NCI-H2081 (cell line): ENCODE measurements around the gene CDH9.

Experiments
- DNase-seq, 2 experiments: peaks; one replicate each; lab custom pipeline; 2025; lab: John Stamatoyannopoulos, UW

Gene CDH9, protein sequence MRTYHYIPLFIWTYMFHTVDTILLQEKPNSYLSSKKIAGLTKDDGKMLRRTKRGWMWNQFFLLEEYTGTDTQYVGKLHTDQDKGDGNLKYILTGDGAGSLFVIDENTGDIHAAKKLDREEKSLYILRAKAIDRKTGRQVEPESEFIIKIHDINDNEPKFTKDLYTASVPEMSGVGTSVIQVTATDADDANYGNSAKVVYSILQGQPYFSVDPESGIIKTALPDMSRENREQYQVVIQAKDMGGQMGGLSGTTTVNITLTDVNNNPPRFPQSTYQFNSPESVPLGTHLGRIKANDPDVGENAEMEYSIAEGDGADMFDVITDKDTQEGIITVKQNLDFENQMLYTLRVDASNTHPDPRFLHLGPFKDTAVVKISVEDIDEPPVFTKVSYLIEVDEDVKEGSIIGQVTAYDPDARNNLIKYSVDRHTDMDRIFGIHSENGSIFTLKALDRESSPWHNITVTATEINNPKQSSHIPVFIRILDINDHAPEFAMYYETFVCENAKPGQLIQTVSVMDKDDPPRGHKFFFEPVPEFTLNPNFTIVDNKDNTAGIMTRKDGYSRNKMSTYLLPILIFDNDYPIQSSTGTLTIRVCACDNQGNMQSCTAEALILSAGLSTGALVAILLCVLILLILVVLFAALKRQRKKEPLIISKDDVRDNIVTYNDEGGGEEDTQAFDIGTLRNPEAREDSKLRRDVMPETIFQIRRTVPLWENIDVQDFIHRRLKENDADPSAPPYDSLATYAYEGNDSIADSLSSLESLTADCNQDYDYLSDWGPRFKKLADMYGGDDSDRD

DNA sequence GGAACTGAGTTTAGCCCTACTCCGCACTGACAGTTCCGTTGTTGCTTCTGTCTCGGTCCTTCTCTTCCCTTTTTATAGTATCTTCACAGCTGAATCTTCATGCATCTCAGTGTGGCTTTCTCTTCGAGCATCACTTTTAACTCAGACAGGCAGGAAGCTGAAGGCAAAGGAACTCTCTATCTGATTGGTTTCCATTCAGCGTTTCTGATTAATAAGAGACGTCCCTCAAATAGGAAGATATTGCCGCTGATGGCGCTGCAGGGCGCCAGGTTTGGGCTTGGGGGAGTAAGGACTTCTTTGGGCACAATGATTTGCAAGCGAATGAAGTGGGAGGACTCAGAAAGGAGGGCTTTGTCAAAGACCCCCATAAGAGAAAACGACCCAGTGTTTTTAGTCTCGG lies at the start of gene CDH9:
Gene CDH9, minus strand, starts transcription at position 111 of the 400 bp plus-strand sequence. CDS start 50,253 bp downstream, outside the sequence.
- DNase-seq: no peak

- no peak for DNase-seq
These were observed 49.4 kb upstream of the CDH9 start for GRCh38 chr5:27087747-27088146.

GRCh38 chr5:27083449-27084415 lies 45.3 kb upstream of the CDH9 start:
- DNase-seq: no peak

GRCh38 chr5:27080147-27080546 lies 41.8 kb upstream of the CDH9 start:
- no peak for DNase-seq

- no peak for DNase-seq
These were observed 24.1 kb upstream of the CDH9 start for GRCh38 chr5:27062451-27062850.

DNA sequence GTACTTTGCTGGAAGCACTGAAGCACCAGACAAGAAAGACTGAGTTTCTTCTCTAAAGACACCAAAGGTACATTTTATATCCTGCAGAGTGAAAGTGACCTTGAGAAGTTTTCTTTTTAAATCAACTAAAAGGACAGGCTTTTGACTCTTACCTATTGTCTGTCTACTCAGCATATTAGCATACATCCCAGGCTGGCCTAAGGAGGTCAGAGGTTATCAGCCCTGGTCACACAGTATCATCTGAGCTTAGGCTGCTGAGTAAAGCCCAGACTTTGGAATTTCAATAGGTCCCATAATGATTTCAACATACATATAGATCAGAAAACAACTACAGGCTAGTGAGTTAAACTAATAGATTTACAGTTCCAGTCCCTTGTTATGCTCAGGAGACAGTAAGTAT lies 10.1 kb upstream of the CDH9 start:
- no peak for DNase-seq

GRCh38 chr5:27041372-27041771 lies 3.0 kb upstream of the CDH9 start:
- DNase-seq: no peak

DNA sequence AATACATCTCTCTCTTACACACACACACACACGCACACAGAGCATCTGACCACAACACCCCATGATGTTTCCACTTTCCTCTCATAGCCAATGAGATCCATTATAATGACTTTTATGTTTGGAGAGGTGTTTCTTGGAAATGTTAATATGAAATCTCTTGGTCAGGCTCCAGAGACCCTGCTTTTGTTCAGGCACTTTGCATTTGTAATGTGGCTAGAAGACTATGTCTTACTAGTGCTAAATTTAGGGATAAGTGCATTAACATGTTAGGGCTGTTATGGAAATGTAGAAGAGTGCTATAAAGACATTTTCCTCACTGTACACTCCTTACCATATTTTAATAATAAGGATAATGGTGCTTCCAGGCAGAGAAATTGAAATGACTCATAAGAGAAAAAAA lies 3.8 kb downstream of the CDH9 start:
- no peak for DNase-seq

DNA sequence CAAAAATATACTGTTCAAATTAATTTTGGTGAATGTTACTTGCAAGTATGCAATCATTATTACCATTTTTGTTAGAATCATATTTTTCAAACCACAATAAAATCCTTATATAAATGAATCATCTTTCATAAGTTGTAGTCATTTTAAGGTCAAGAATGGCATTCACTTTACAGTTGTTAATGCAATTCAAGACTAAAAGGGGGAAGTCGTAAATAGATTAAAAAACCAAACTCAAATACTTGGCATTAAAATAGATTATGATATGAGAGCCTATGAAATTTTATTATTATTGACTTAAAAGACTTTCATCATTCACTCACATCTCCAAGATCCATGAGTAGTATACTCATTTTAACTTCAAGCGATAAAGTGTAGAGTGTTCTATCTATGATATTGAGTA lies 11.6 kb downstream of the CDH9 start:
- DNase-seq: no peak

DNA sequence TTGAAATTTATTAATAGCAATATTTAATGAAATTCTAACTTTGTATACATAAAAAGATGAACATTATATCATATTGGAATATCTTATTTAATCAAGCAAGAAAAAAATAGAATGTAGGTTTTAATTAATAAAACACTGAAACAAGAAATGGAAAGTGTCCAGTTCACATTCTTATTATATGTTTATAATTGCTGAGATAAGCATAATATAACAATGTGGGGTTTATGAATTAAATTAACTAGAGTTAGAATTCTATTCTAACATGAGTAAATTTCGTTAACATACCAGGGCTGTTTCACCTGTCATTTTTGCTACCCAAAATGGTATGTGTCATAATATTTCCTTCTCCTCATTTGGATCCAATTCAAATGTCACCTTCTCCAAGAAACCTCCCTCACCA lies 12.3 kb downstream of the CDH9 start:
- DNase-seq: no peak

GRCh38 chr5:27021471-27021870 lies 16.9 kb downstream of the CDH9 start:
- DNase-seq: no peak

DNA sequence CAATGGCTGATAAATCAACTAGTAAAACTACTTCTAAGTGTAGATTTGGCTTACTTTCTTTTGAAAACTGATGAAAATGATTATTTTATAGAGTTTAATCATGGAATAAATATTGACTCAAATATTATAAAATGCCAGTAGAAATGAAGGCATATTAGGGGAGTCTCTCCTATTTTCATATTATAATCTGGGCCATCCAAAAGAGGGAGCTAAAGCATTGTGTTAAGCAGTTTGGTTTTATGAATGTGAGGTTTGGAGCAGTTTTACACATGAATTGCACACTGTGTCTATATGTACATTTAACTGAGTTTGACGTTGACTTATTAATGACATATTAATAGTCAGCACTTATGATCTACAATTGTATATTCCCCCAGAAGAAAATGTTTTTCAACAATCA lies 17.4 kb downstream of the CDH9 start:
- DNase-seq: peak; percentile 28 to 79

- DNase-seq: peak; percentile 40 to 92
These were observed 22.6 kb downstream of the CDH9 start for GRCh38 chr5:27015758-27016157.

DNA sequence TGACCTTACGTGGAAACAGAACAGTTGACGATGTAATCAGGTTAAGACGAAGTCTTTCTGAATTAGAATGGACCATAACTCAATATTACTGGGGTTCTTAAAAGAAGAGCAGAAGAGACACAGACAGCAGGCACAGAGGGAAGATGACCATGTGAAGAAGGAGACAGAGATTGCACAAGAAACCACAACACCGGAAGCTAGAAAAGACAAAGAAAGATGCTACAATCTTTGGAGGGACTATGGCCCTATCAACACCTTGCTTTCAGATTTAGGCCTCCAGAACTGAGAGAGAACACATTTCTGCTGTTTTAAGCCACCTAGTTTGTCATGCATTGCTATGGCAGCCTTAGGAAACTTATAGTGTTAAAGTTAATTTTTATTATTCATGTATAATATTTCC lies 27.1 kb downstream of the CDH9 start:
- no peak for DNase-seq

GRCh38 chr5:27010646-27011045 lies 27.7 kb downstream of the CDH9 start:
- DNase-seq: no peak

DNA sequence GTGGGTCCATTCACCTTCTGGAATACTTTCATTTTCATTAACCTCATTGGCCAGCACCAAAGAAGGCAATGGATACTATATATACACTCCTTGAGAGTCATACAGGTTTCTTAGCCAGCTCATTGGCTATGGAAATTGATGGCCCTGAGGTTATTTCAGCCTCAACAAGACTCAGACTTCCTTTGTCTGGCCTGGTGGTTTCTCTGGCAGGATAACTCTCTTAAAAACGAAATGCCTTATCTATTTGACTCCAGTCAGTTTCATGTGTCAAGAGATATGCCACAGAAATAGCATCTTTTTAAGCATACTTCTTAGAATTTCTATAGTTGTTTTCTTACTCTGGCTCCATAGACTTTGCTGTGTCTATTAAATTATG lies 28.9 kb downstream of the CDH9 start:
- no peak for DNase-seq

DNA sequence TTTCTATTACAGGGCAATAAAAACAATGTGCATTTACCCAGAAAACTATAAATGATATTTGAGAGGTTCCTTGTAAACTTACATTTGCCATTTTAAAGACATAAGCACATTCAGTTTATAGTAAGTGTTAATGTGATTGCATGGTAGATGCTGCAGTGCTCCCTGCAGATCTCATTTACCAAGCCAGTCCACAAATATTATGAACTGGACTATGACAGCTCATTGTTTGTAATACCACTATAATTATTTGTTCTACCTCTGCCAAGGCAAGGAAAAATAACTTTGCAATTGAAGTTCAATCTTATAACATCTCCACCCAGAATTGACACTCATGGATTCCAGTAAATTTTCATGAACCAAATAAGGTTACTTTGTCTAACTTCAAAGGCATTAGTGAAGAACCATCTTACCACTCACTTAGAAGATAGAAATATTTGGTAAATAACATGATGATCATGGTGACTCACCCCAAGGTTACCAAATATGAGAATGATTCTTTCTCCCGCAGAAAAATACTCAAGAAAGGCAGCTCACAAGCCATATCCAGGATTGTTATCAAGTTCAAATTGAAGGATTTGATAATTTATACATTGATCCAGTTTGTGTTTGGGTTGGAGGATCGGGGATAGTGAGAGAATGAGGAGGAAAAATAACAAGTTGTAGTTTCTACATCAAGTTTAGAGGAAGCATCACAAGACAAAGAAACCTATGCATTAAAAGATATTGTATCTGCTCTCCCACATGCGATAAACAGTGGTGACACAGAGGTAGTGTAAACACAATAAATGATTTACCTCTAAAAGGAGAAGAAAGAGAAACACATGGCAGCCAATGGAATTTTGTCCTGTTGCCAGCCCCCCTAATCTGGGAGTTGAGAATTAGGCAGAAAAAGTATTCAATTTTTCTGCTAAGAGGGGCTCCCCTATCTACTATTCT lies 29.5 kb downstream of the CDH9 start:
- DNase-seq: no peak

- DNase-seq: no peak
These were observed 31.3 kb downstream of the CDH9 start for GRCh38 chr5:27007121-27007520.

GRCh38 chr5:26986985-26987384 lies 51.4 kb downstream of the CDH9 start:
- DNase-seq: no peak

DNA sequence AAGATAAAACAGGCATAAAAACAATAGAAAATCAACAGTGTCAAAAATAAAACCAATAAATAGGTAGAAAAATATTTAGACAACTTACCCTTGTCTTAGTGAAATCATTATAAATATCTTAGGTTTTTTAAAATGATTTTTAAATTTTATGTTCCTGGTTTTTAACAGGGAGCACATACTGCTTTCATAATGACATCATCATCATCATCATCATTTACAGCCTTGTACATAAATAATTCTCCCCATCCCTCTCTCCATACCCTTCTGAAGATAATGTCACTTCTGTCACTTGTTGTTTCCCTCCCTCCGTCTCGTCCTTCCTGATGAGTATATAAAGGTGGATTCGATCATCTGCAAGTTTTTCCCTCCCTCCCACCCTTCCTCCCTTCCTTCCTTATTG lies 56.6 kb downstream of the CDH9 start:
- no peak for DNase-seq

DNA sequence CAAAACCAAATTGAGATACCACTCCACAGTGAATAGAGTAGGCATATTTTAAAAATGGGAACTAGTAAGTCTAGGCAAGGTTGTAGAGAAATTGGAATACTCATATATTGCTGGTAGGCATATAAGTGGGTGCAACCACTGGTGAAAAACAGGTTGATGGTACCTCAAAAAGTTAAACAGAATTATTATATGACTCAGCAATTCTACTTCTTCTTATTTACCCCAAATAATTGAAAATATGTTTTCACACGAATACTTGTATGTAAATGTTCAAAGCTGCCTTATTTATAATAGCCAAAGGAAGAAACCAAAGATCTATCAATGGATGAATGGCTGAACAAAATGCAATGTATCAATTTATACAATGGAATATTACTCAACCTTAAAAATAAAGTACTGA lies 79.1 kb downstream of the CDH9 start:
- no peak for DNase-seq
